Right ventricle myocardium superior (tissue), 1 donor: ENCODE data around the gene ZFP90. TPM values are rescaled to one million over a fixed set of nuclear protein-coding genes. Genes with fewer than 3 reads are reported as not detected.

Experiments used
- ATAC-seq: fragments of 200-7000 bp; cut with Tn5 transposase; one replicate; pipeline ENCODE4 v1.9.1; 2020; ENCODE audit warnings: mild to moderate bottlenecking; ENCODE audit not compliant: poor library complexity
- DNase-seq: peaks from one replicate; pipeline ENCODE4 v3.0.0-alpha.2; 2020
- intact Hi-C: fragments of 100-400 bp; cut with DNase I; formaldehyde crosslinking; loops from one replicate; pipeline ENCODE4 v1.11.2; 2022
- total RNA-seq: library from RNA; stranded (reverse); fragmentation: NEBNext Ultra II Directional; extraction: Animal tissue kit (Norgen Biotek cat#: 25700); gene quantifications from one replicate; pipeline ENCODE4 v1.2.1, GENCODE V29; 2021
- donor health status: DM: no; HTN: yes; CAD: no; lungs with severe emphysema.

ZFP90 gene
- total RNA-seq, 1 donor from 2014 or later = 10.3 TPM

DNA sequence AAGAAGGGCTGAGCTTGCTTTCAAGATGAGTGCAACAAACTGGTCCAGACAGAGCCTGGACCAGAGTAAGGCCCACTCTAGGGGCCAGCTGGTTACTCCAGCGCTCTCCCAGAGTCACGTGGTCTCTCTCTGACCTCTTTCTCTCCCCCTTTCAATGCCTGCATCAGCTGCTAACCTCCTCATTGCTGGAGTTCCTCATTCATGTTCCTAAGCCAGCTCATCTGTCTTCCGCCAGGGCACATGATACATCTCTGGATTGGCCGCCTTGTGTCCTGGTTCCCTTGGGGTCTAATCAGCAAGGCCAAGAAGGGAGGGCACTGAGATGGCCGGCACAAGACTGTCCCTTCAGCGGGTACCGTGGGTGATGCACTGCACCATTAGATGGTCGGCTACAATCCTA lies 26.9 kb upstream of the ZFP90 start:
- ATAC-seq = no peak

DNA sequence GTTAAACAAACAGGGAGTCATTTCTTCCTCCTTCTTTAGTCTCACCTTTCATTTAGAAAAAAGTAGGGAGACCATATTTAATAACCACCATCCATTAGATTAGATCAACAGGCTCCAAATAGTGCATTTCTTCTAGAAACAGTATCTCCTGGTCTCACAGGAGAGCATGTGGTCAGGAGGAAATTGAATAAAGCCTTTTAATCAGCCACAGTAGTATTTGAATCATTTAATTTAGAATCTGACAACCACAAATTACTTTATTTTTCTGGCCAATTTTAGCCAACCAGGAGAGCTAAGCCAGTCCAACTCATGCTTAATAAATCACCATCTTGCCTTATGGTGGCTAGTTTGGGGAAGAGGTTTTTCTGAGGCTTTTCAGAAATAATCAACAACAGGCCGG lies 26.3 kb upstream of the ZFP90 start:
- intact Hi-C loops = loop anchor here (10.0 kb wide), 1 partner anchor 118 kb away; no protein-coding TSS in a partner anchor
- no peak for ATAC-seq
- no peak for DNase-seq

More for the DNA sequence above, 26.9 kb upstream of the ZFP90 start:
- intact Hi-C loops = loop anchor here (10.0 kb wide), 1 partner anchor 117 kb away; no protein-coding TSS in a partner anchor
- DNase-seq = peak; percentile 25

DNA sequence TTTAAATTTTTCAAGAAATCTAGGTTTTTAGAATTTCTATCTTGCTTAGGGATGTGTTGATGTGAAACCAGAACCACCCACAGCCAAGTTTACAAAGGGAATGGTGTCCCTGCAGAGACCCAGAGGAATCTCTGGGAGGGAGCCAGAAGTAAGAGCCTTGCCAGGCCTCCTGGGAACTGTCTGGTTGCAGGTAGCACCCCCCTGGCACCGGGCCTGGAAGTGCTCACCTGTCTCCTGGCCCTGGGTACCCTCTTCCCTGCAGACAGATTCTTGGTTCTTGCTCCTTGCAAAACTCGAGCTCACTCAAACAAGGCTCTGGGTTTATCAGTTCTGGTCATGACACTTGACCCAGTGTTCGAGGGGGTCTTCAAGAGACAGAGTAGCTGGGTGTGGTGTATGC lies 24.6 kb upstream of the ZFP90 start:
- DNase-seq (peak; percentile 9), ATAC-seq (no peak)
- intact Hi-C loops = loop anchor here (10.0 kb wide), 1 partner anchor 120 kb away; no protein-coding TSS in a partner anchor

DNA sequence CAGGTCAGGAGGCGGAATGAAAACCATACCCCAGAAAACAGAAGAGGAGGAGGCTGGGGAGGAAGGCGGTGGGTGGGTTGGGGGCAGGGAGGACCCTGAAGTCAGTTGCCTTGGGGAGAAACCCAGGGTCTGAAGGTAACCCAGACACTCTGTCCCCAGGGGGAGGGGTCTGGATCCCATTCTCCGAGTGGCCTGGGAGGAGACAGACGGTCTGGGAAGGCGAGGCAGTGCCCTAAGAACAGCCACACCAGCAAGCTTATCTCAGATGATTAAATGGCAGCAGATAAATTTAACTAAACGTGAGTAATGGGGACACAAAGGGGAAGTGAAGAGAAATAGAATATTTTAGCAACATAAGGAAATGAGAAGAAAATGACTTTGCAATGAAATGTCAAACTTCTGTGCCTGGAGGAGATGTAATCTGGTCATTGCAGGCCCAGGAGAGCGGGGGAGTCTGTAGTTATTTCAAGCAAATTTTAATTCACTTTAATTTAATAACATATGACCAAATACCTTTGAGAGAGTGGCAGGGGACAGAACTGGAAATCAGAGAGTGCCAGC lies 21.4 kb upstream of the ZFP90 start:
- ATAC-seq = no peak
- DNase-seq = no peak
- intact Hi-C loops = loop anchor here (10.0 kb wide), 1 partner anchor 123 kb away; no protein-coding TSS in a partner anchor

DNA sequence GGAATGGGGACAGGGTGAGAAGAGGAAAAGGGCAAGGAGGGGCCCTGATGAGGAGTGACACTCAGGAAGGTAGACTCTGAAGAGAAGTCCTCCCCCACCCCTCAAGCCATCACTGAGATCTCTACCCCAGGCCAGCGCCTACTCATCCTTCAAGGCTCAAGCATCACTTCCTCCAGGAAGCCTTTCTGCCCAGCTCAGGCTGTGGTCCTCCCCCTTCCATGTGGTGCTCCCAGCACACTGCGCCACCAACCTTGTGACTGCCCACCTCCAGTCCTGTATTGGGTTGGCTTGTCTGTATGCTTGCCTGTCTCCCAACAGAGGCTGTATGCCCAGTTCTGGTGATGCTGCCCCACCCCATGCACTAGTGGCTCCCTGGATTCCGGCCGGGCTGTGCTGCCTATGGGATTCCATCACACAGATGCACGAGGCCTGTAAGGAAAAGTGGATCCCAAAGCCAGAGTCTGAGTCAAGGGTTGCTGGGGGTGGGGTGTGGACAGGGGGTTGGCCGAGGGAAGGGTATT lies 19.8 kb upstream of the ZFP90 start:
- DNase-seq (no peak), ATAC-seq (no peak)
- intact Hi-C loops = loop anchor here (10.0 kb wide), 1 partner anchor 124 kb away; no protein-coding TSS in a partner anchor

DNA sequence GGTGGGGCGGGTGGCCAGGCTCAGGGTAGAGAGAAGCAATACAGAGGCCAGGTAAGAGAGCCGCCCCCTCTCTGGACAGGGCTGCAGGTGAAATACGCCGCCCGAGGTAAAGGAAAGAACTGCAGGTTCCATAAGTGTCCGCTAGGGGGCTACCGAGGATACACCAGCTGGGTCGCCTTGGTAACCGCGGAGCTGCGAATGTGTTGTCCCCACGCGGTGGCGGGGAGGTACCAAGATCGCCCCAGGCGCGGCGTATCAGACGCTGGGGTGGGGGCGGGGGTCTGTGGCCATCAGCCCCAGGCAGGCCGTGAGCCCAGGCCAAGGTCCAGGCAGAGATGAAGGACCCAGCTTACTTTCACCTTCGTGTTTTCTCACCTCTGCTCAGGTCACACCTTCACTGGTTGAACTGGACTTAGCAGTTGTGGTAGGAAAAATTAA lies 18.4 kb upstream of the ZFP90 start:
- intact Hi-C loops = loop anchor here (10.0 kb wide), 1 partner anchor 604 kb away; no protein-coding TSS in a partner anchor
- ATAC-seq = peak; percentile 97
- DNase-seq = peak; percentile 89

DNA sequence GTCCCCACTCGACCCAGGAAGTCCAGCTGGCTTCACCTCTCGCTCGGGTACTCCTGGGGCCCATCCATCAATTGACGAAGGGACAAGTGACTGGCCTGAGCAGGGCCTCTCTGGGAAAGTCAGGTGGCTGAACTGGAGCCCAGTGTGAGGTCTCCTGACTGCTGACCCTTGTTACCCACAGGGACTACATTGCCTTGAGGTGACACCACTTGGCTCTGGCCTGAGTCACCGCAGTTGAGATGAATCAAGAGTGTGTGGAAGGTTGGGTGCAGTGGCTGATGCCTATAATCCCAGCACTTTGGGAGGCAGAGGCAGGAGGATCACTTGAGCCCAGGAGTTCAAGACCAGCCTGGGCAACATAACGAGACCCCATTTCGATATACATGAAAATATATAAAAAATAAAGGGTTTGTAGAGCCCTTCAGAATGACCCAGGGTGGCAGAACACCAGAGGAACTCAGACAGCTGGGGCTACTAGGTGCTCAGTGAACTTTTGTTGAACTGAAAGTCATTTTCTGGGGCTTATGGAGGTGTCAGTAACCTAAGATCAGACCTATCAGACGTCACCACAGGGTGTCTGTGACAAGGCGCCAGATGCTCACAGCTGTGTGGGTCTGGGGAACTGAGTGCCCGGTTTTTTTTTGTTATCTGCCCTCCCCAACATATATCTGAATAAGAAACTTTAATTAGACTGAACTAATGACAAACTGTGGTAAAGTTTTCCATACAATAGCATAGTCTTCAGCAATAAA lies 14.8 kb upstream of the ZFP90 start:
- ATAC-seq (no peak), DNase-seq (no peak)
- intact Hi-C loops = loop anchor here (10.0 kb wide), 1 partner anchor 601 kb away; no protein-coding TSS in a partner anchor

DNA sequence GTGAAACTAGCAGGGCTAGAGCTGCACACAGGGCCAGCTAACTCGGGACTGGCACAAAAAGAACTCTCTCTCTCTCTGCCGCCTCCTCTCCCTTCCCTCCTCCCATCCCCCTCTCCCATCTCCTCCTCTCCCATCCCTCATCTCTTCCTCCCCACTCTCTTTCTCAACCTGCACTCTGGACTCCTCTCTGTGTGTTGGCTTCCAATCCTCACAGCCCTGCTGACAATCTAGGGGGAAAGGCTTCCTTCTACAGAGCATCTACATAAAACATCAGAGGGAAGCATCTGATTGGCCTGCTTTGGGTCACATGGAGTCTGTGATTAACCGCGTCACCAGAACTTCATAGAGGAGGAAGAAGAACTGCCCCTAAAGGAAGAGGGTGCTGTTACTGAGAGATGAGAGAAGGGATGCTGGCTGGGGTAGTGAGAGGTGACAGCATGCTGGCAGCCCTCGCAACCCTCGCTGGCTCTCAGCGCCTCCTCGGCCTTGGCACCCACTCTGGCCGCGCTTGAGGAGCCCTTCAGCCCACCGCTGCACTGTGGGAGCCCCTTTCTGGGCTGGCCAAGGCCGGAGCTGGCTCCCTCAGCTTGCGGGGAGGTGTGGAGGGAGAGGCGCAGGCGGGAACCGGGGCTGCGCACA lies 12.8 kb upstream of the ZFP90 start:
- ATAC-seq = no peak
- intact Hi-C loops = loop anchor here (10.0 kb wide), 1 partner anchor 599 kb away; no protein-coding TSS in a partner anchor
- DNase-seq = no peak

DNA sequence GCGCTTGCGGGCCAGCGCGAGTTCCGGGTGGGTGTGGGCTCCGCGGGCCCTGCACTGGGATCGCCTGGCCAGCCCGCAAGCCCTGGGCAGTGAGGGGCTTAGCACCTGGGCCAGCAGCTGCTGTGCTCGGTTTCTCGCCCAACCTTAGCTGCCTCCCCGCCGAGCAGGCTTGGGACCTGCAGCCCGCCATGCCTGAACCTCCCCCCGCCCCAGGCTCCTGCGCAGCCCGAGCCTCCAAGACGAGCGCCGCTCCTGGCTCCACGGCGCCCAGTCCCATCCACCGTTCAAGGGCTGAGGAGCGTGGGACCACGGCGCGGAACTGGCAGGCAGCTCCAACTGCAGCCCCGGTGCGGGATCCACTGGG lies 12.3 kb upstream of the ZFP90 start:
- ATAC-seq = no peak
- intact Hi-C loops = loop anchor here (10.0 kb wide), 1 partner anchor 598 kb away; no protein-coding TSS in a partner anchor
- no peak for DNase-seq

DNA sequence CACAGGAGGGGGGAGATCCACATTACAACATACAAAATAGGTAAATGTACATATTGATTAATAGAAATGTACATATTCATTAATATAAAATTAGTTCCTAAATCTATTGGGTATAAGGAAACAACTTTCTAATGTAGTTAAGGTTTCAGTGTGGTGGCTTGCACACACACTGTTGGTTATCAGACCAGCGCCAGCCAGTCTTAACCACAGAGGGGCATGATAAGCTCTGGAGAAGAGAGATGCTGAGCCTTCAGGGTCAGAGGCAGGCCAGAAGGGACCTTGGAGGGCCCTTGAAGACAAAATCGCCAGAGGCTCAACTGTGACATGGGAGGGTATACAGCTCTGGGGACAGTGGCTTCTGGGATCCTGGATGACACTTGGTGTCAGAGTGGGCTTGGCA lies 10.9 kb upstream of the ZFP90 start:
- no peak for DNase-seq
- ATAC-seq = no peak
- intact Hi-C loops = loop anchor here (10.0 kb wide), 1 partner anchor 597 kb away; no protein-coding TSS in a partner anchor

DNA sequence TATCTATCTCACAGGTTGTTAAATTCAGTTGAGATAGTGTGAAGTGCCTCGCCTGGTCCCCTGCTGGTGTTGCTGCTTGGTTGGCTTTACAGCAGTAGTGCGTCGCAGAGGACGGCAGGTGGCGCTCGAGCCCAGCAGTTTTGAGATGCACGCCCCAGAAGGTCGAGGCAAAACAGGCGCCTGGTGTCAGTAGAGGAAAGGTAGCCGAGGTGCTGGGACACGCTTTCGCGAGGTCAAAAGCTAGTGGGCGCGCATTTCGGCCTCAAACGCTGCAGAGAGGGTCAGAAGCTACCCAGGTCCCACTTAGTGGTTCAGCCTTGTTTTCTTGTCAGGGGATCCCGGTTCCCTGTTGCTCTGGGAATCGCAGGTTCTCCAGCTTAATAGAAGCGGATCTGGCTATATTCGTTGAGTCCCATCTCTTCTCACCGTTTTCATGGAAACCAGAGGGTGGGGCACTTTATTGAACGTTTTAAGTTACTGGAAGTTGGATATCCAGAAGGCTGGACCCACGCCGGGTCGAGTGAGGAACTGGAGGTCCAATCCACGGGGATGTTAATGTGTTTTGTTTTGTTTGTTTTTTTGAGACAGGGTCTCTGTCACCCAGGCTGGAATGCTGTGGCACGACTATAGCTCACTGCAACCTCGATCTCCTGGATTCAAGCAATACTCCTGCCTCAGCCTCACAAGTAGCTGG lies 10.3 kb upstream of the ZFP90 start:
- ATAC-seq (peak; percentile 96), DNase-seq (peak; percentile 89)
- intact Hi-C loops = loop anchor here (10.0 kb wide), 1 partner anchor 596 kb away; no protein-coding TSS in a partner anchor

DNA sequence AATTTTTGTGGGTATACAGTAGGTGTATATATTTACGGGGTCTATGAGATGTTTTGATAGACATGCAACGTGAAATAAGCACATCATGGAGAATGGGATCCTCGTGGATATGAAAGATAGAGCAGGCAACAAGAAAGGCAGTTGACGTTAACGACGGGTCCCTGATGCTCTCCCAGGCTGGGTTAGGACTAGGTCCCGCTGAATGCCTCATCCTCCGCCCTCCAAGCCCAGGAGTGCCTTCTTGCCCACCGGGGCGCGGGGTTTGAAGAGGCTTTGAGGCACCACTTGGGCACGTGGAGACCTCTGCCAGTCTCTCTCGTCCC lies 9.5 kb upstream of the ZFP90 start:
- intact Hi-C loops = loop anchor here (10.0 kb wide), 1 partner anchor 595 kb away; no protein-coding TSS in a partner anchor
- DNase-seq (no peak), ATAC-seq (peak; percentile 18)

DNA sequence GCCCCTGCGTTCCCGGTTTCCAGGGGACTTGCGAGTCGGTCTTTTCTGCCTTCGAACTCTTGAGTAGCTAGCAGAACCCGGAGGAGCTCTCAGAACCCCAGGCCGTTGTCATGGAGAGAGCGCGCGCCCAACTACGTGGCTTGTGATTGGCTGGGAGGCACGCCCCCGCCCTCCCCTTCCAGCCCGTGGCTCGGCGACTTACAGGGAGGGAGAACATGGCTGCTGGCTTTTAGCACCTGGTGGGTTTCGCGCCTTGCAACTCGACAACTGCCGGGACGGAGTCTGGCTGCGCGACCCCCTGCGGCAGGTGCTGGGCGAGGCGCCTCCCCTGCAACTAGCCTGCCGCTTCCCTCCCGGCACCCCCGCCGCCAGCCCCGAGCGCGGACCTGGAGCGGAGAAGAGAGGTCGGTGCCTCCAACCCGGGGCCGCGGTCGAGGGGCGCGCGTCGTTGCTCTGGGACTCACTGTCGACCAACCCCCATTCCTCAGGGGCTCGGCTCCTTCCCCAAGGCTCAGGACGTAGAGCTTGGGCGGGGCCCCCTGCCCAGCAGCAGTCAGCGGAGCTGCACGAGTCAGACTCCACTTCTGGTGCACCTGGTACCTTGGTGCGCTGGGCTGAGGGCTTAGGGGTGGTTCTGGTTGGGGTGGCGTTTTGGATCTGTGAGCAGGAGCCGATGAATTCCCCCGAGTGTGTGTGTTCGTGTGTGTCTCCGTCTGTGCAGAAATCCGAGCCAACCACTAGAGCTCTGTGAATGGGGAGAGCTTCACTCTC lies 9.0 kb upstream of the ZFP90 start:
- DNase-seq (peak; percentile 94), ATAC-seq (peak; percentile 98)
- intact Hi-C loops = loop anchor here (10.0 kb wide), 1 partner anchor 595 kb away; no protein-coding TSS in a partner anchor

DNA sequence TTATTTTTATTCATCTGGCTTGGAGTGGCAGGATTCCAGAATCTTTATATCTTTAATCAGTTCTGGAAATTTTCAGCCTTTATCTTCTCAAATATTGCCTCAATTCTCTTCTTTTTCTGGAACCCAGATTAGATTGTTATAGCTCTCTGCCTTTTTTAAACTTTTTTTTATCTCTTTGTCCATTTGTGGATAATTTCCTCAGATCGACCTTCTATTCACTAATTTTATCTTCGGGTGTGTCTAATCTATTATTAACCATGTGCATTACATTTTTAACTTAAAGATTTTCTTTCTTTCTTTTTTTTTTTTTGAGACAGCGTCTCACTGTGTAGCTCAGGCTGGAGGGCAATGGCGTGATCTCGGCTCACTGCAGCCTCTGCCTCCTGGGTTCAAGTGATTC lies 5.2 kb upstream of the ZFP90 start:
- ATAC-seq (no peak), DNase-seq (no peak)
- intact Hi-C loops = no loop called here

DNA sequence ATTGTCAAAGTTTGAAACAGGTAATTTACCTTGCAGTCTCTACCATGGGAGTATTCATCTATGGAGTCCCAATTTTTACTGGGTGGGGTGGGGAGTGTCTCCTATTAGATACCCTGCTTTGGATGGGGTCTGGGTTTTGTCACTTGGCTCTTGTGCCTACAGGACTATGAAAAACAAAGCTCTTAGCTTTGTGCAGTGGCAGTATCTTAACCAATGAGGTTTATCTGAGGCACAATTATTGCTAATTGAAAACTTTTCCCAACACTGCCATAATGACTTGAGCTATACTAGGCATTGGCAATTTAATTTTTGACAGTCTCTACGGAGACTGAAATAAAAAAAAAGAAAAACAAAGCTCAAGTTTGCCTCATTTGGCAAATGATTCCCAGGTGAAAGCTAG lies 3.8 kb upstream of the ZFP90 start:
- intact Hi-C loops = no loop called here
- DNase-seq = no peak
- no peak for ATAC-seq

DNA sequence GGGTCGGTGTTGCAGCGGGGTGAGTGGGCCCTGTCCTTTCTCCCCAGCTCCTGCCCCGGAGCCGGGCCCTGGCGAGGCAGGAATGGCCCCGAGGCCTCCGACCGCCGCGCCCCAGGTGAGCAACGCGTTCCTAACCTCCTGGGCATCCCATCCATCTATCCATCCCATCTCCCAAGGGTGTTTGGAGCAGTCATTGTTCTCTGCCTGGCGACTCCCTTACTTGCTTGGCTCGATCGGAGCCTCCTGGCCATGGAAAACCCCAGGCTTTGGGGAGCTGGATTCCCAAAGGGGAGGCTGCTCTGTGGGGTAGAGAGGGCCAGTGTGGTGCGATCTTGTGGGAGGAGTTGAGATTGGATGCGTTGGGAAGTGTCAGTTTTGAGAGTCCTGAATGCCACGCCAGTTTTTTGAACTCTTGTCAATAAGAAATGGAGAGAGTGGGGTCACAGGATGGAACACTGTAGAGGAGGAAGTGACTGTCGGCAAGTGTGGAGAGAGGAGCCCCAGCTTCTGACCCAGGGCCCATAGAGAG lies 684 bp downstream of the ZFP90 start:
- DNase-seq (peak; percentile 45), ATAC-seq (peak; percentile 28)
- intact Hi-C loops = loop anchor here (10.0 kb wide), 1 partner anchor 305 kb away; the partner anchor contains the start of gene TANGO6

DNA sequence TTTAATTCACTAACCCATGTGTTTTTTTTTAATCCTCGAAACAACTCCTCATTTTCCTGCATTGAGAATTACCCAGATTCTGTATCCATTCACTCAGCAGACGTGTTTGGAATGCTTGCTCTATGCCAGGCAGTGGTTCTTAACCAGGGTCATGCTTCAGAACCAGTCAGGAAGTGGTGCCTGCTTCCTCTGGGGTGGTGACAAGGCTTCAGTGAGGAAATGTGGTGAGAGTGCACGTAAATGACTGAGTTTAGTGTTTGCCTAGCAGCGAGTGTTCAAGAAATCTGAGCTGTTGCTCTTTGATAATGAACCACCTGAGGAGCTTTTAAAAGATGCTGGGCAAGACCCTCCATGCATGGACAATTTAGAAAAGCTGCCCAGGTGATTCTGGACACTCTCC lies 9.9 kb downstream of the ZFP90 start:
- ATAC-seq (no peak), DNase-seq (no peak)
- intact Hi-C loops = loop anchor here (10.0 kb wide), 1 partner anchor 296 kb away; the partner anchor contains the start of gene TANGO6
